Medulla oblongata (tissue), 1 donor: Measurements from ENCODE around the gene AHCY.
A peak's percentile ranks its signal among the peaks of the same experiment; 100 is the strongest.
"Not testable (repeated sequence)": the region's sequence is repeated elsewhere in the genome, so short reads cannot be mapped to it uniquely, and the experiment has no call there.

Source experiments
- DNase-seq: peaks from one replicate; pipeline ENCODE4 v3.0.0-alpha.2; 2015; ENCODE audit errors: extremely low spot score

AHCY gene

GRCh38 chr20:34296468-34296867 is 6.7 kb downstream of the AHCY start:
- no peak for DNase-seq

- no peak for DNase-seq
Measured at GRCh38 chr20:34295284-34295683, 7.9 kb downstream of the AHCY start.

- no peak for DNase-seq
Measured at GRCh38 chr20:34294563-34294962, 8.6 kb downstream of the AHCY start.

- no peak for DNase-seq
Measured at GRCh38 chr20:34293589-34293988, 9.6 kb downstream of the AHCY start.

- DNase-seq, result no peak
Measured at GRCh38 chr20:34293119-34293518, 10.0 kb downstream of the AHCY start.

GRCh38 chr20:34292496-34292895 is 10.7 kb downstream of the AHCY start:
- DNase-seq, result no peak

- no peak for DNase-seq
Measured at GRCh38 chr20:34290471-34290870, 12.7 kb downstream of the AHCY start.

- DNase-seq, result not testable (repeated sequence)
Measured at GRCh38 chr20:34287500-34287899, 15.7 kb downstream of the AHCY start.

GRCh38 chr20:34285450-34285849 is 17.7 kb downstream of the AHCY start:
- DNase-seq, result no peak

GRCh38 chr20:34283844-34284243 is 19.3 kb downstream of the AHCY start:
- DNase-seq, result no peak

- DNase-seq, result no peak
Measured at GRCh38 chr20:34282041-34282440, 21.1 kb downstream of the AHCY start.

GRCh38 chr20:34281177-34281576 is 22.0 kb downstream of the AHCY start:
- no peak for DNase-seq

- DNase-seq, result no peak
Measured at GRCh38 chr20:34274694-34275093, 28.5 kb downstream of the AHCY start.

- no peak for DNase-seq
Measured at GRCh38 chr20:34271956-34272355, 31.2 kb downstream of the AHCY start.

GRCh38 chr20:34269996-34270627 is 33.0 kb downstream of the AHCY start:
- DNase-seq, result no peak

- no peak for DNase-seq
Measured at GRCh38 chr20:34268851-34269636, 34.1 kb downstream of the AHCY start.

- DNase-seq, result no peak
Measured at GRCh38 chr20:34268145-34268544, 35.0 kb downstream of the AHCY start.

- no peak for DNase-seq
Measured at GRCh38 chr20:34264141-34264540, 39.0 kb downstream of the AHCY start.

- DNase-seq, result not testable (repeated sequence)
Measured at GRCh38 chr20:34263468-34263867, 39.7 kb downstream of the AHCY start.

- DNase-seq, result peak; percentile 27
Measured at GRCh38 chr20:34262488-34263288, 40.5 kb downstream of the AHCY start.

- no peak for DNase-seq
Measured at GRCh38 chr20:34260208-34260942, 42.8 kb downstream of the AHCY start.

- DNase-seq, result no peak
Measured at GRCh38 chr20:34256629-34257124, 46.5 kb downstream of the AHCY start.
